HTR-8/SVneo (cell line): ENCODE measurements around the gene PTPRU.
A peak's percentile ranks its signal among the peaks of the same experiment; 100 is the strongest.

Source experiments
- DNase-seq: peaks from one replicate; pipeline ENCODE4 v3.0.0; 2011; ENCODE audit warnings: low spot score, mixed read lengths; ENCODE audit not compliant: insufficient read length
- FAIRE-seq: peaks from 2 replicates; lab custom pipeline; 2011; peaks lifted over from hg19 to GRCh38; lab: Jason Lieb, UNC

PTPRU gene

GRCh38 chr1:29258976-29259801 lies 22.9 kb downstream of the PTPRU start:
- DNase-seq (no peak), FAIRE-seq (no peak)

GRCh38 chr1:29259802-29260441 lies 23.6 kb downstream of the PTPRU start:
- DNase-seq (no peak), FAIRE-seq (no peak)

- FAIRE-seq, result no peak
- no peak for DNase-seq
Measured at GRCh38 chr1:29260531-29260930, 24.2 kb downstream of the PTPRU start.

GRCh38 chr1:29264773-29265389 lies 28.6 kb downstream of the PTPRU start:
- no peak for DNase-seq
- FAIRE-seq, result no peak

- no peak for FAIRE-seq
Measured at GRCh38 chr1:29266912-29267311, 30.6 kb downstream of the PTPRU start.

GRCh38 chr1:29267321-29268070 lies 31.2 kb downstream of the PTPRU start:
- FAIRE-seq (no peak), DNase-seq (no peak)

More at GRCh38 chr1:29266912-29267311, 30.6 kb downstream of the PTPRU start:
- DNase-seq, result no peak

GRCh38 chr1:29269382-29269781 lies 33.1 kb downstream of the PTPRU start:
- DNase-seq, result no peak
- FAIRE-seq, result no peak

- no peak for FAIRE-seq
- no peak for DNase-seq
Measured at GRCh38 chr1:29270929-29271521, 34.7 kb downstream of the PTPRU start.

- FAIRE-seq (peak; percentile 85), DNase-seq (peak; percentile 67)
Measured at GRCh38 chr1:29271724-29272123, 35.4 kb downstream of the PTPRU start.

- FAIRE-seq, result no peak
- DNase-seq, result no peak
Measured at GRCh38 chr1:29272147-29272907, 36.0 kb downstream of the PTPRU start.

GRCh38 chr1:29275435-29275834 lies 39.1 kb downstream of the PTPRU start:
- FAIRE-seq, result no peak
- DNase-seq, result no peak

GRCh38 chr1:29278124-29278523 lies 41.8 kb downstream of the PTPRU start:
- DNase-seq, result no peak
- FAIRE-seq, result no peak

GRCh38 chr1:29279406-29279805 lies 43.1 kb downstream of the PTPRU start:
- DNase-seq (no peak), FAIRE-seq (no peak)

GRCh38 chr1:29279951-29280391 lies 43.6 kb downstream of the PTPRU start:
- FAIRE-seq (no peak), DNase-seq (no peak)

GRCh38 chr1:29280409-29281131 lies 44.2 kb downstream of the PTPRU start:
- DNase-seq, result no peak
- peak; percentile 26 for FAIRE-seq

- FAIRE-seq, result no peak
Measured at GRCh38 chr1:29281571-29281970, 45.2 kb downstream of the PTPRU start.

GRCh38 chr1:29282135-29282923 lies 46.0 kb downstream of the PTPRU start:
- FAIRE-seq, result no peak
- no peak for DNase-seq

More at GRCh38 chr1:29281571-29281970, 45.2 kb downstream of the PTPRU start:
- DNase-seq, result no peak
